ENCODE data around the gene BPIFB2.

BPIFB2 gene

DNA sequence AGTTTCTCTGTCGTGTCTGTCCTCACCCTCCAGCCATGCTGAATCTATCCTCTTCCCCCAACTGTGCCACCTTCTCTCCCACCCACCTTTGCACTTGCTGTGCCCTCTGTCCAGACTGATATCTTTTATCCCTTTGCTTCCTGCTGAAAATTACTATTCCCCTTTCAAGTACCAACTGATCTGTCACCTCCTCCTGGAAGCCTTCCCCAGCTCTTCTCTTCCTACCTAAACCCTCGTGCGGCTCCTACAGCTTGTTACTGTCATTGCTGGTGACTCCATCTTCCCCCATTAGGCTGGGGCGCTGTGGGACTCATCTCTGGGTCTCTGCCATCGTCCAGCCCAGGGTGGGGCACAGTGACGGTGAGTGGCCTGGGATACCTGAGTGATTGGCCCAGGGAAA, 25.1 kb downstream of the BPIFB2 start:
- TF ChIP-seq CREB1 (IDR thresholded peaks at IDR 0.05; ENCODE audit: low read depth): no peak
- no peak for TF ChIP-seq EP300 (IDR thresholded peaks at IDR 0.05; ENCODE audit: borderline replicate concordance)
- TF ChIP-seq EGR1 (IDR thresholded peaks at IDR 0.05): no peak
- TF ChIP-seq NFIC (IDR thresholded peaks at IDR 0.05): no peak
- TF ChIP-seq, protein P1, sequence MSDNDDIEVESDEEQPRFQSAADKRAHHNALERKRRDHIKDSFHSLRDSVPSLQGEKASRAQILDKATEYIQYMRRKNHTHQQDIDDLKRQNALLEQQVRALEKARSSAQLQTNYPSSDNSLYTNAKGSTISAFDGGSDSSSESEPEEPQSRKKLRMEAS (IDR thresholded peaks at IDR 0.05): no peak
- TF ChIP-seq, protein P2, sequence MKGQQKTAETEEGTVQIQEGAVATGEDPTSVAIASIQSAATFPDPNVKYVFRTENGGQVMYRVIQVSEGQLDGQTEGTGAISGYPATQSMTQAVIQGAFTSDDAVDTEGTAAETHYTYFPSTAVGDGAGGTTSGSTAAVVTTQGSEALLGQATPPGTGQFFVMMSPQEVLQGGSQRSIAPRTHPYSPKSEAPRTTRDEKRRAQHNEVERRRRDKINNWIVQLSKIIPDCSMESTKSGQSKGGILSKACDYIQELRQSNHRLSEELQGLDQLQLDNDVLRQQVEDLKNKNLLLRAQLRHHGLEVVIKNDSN (IDR thresholded peaks at IDR 0.05): no peak
- no peak for TF ChIP-seq CEBPB (IDR thresholded peaks at IDR 0.05)
- no peak for TF ChIP-seq TCF12 (IDR thresholded peaks at IDR 0.05; ENCODE audit: low read depth)
- TF ChIP-seq, protein P3, sequence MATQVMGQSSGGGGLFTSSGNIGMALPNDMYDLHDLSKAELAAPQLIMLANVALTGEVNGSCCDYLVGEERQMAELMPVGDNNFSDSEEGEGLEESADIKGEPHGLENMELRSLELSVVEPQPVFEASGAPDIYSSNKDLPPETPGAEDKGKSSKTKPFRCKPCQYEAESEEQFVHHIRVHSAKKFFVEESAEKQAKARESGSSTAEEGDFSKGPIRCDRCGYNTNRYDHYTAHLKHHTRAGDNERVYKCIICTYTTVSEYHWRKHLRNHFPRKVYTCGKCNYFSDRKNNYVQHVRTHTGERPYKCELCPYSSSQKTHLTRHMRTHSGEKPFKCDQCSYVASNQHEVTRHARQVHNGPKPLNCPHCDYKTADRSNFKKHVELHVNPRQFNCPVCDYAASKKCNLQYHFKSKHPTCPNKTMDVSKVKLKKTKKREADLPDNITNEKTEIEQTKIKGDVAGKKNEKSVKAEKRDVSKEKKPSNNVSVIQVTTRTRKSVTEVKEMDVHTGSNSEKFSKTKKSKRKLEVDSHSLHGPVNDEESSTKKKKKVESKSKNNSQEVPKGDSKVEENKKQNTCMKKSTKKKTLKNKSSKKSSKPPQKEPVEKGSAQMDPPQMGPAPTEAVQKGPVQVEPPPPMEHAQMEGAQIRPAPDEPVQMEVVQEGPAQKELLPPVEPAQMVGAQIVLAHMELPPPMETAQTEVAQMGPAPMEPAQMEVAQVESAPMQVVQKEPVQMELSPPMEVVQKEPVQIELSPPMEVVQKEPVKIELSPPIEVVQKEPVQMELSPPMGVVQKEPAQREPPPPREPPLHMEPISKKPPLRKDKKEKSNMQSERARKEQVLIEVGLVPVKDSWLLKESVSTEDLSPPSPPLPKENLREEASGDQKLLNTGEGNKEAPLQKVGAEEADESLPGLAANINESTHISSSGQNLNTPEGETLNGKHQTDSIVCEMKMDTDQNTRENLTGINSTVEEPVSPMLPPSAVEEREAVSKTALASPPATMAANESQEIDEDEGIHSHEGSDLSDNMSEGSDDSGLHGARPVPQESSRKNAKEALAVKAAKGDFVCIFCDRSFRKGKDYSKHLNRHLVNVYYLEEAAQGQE (IDR thresholded peaks at IDR 0.05; ENCODE audit: low read depth): no peak
- no peak for TF ChIP-seq RAD21 (IDR thresholded peaks at IDR 0.05; ENCODE audit: low read depth)
- no peak for TF ChIP-seq TEAD4 (IDR thresholded peaks at IDR 0.05)

DNA sequence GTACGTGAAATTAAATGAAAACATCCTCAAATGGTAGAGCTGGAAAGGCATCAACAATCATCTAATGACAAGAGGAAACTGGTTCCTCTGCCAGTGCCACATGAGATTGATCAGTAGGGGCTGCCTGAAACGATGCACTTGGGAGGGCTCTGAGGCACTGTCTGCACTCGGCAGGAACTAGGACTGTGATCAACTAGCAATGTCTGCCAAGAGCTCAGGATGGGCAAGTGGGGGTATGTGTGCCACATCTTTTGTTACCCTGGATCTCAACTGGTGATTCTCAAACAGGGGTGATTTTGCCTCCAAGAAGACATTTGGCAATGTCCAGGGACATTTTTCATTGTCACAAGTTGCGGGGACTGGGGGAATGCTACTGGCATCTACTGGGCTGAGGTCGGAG, 25.9 kb downstream of the BPIFB2 start:
- TF ChIP-seq NFIC (IDR thresholded peaks at IDR 0.05) (no peak), EGR1 (IDR thresholded peaks at IDR 0.05) (no peak), TCF12 (IDR thresholded peaks at IDR 0.05; ENCODE audit: low read depth) (no peak), TAF1 (IDR thresholded peaks at IDR 0.05; ENCODE audit: low read depth) (no peak), RAD21 (IDR thresholded peaks at IDR 0.05; ENCODE audit: low read depth) (no peak), FOXM1 (IDR thresholded peaks at IDR 0.05; ENCODE audit: borderline replicate concordance, low read depth) (no peak), TEAD4 (IDR thresholded peaks at IDR 0.05) (no peak), CREB1 (IDR thresholded peaks at IDR 0.05; ENCODE audit: low read depth) (no peak), EP300 (IDR thresholded peaks at IDR 0.05; ENCODE audit: borderline replicate concordance) (no peak), ZBTB7A (IDR thresholded peaks at IDR 0.05; ENCODE audit: low read depth) (no peak), YY1 (IDR thresholded peaks at IDR 0.05; ENCODE audit: low read depth) (no peak), CEBPB (IDR thresholded peaks at IDR 0.05) (no peak)
- TF ChIP-seq, protein P2 (IDR thresholded peaks at IDR 0.05): no peak
- TF ChIP-seq, protein P3 (IDR thresholded peaks at IDR 0.05; ENCODE audit: low read depth): no peak
- TF ChIP-seq, protein P1 (IDR thresholded peaks at IDR 0.05): no peak

DNA sequence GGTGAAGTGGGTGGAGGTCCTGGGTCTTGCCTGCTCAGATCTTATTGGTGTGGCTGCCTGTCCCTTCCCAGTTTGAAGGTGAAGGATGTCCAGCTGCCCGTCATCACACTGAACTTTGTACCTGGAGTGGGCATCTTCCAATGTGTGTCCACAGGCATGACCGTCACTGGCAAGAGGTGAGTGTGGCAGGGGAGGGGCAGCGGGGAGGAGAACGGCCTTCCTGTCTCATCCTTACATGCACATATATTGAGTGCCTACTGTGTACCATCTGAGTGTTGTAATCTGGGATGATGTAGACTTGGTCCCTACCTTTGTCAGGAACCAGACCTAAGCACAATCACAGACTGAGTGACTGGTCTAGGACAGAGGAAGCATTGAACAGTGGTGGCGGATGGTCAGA, 26.6 kb downstream of the BPIFB2 start:
- TF ChIP-seq RAD21 (IDR thresholded peaks at IDR 0.05; ENCODE audit: low read depth) (no peak), EGR1 (IDR thresholded peaks at IDR 0.05) (no peak)
- TF ChIP-seq, protein P2 (IDR thresholded peaks at IDR 0.05): no peak

DNA sequence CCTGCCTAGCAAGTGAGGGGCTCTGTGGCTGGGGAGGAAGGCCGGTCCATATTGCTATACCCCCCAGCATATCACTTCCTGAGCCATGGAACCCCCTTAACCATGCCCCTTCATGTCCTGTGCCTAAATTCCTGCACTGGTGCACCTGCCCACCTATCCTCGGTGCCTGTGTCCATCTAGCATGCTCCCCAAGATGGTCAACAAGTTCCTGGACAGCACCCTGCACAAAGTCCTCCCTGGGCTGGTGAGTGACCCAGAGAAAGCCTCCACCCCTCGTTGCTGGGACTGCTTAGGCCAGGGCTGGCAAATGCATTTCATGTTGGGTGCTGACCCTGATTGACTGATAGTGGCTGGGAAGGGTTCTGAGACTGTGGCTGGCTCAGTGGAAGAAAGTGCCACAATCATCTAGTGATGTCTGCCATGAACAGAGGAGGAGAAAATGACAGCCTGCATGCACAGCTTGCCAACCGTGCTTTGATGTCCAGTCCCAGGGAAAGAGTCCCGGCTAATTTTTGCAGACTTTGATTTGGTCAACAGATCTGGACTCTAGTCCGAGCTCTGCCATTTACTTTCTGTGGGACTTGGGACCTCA, 27.5 kb downstream of the BPIFB2 start:
- TF ChIP-seq, protein P1 (IDR thresholded peaks at IDR 0.05): no peak
- TF ChIP-seq RAD21 (IDR thresholded peaks at IDR 0.05; ENCODE audit: low read depth) (no peak), EGR1 (IDR thresholded peaks at IDR 0.05) (no peak), TCF12 (IDR thresholded peaks at IDR 0.05; ENCODE audit: low read depth) (no peak), TAF1 (IDR thresholded peaks at IDR 0.05; ENCODE audit: low read depth) (no peak), EP300 (IDR thresholded peaks at IDR 0.05; ENCODE audit: borderline replicate concordance) (no peak), NFIC (IDR thresholded peaks at IDR 0.05) (no peak)

DNA sequence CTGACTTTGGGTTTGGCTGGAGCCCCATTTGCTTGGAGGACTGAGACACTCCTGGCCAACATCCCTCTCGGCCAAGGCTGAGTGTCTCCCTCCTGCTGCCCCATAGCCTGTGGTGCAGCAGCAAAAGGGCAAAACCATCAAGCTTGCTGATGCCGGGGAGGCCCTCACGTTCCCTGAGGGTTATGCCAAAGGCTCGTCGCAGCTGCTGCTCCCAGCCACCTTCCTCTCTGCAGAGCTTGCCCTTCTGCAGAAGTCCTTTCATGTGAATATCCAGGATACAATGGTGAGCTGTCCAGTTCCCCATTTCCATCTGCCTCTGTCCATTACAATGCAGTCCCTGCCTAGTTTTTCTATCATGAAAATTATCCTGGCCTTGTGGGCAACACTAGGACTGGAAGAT, 30.0 kb downstream of the BPIFB2 start:
- TF ChIP-seq ZBTB7A (IDR thresholded peaks at IDR 0.05; ENCODE audit: low read depth) (no peak), EGR1 (IDR thresholded peaks at IDR 0.05) (no peak), TCF12 (IDR thresholded peaks at IDR 0.05; ENCODE audit: low read depth) (no peak), TAF1 (IDR thresholded peaks at IDR 0.05; ENCODE audit: low read depth) (no peak), NFIC (IDR thresholded peaks at IDR 0.05) (no peak), RAD21 (IDR thresholded peaks at IDR 0.05; ENCODE audit: low read depth) (no peak), CEBPB (IDR thresholded peaks at IDR 0.05) (no peak), CREB1 (IDR thresholded peaks at IDR 0.05; ENCODE audit: low read depth) (no peak), FOXM1 (IDR thresholded peaks at IDR 0.05; ENCODE audit: borderline replicate concordance, low read depth) (no peak), YY1 (IDR thresholded peaks at IDR 0.05; ENCODE audit: low read depth) (no peak), EP300 (IDR thresholded peaks at IDR 0.05; ENCODE audit: borderline replicate concordance) (no peak), TEAD4 (IDR thresholded peaks at IDR 0.05) (no peak)
- TF ChIP-seq, protein P1 (IDR thresholded peaks at IDR 0.05): no peak
- TF ChIP-seq, protein P3 (IDR thresholded peaks at IDR 0.05; ENCODE audit: low read depth): no peak
- TF ChIP-seq, protein P2 (IDR thresholded peaks at IDR 0.05): no peak

All from Ishikawa (cell line).